GM19239 (cell line): ENCODE data around the gene PREX1.
"Not testable (repeated sequence)": the region's sequence is repeated elsewhere in the genome, so short reads cannot be mapped to it uniquely, and the experiment has no call there.

Source experiments
- DNase-seq: peaks from one replicate; pipeline ENCODE4 v3.0.0; 2011; ENCODE audit warnings: low spot score; ENCODE audit not compliant: insufficient read length
- FAIRE-seq: peaks from 2 replicates; lab custom pipeline; 2011; peaks lifted over from hg19 to GRCh38; lab: Jason Lieb, UNC

Gene PREX1

DNA sequence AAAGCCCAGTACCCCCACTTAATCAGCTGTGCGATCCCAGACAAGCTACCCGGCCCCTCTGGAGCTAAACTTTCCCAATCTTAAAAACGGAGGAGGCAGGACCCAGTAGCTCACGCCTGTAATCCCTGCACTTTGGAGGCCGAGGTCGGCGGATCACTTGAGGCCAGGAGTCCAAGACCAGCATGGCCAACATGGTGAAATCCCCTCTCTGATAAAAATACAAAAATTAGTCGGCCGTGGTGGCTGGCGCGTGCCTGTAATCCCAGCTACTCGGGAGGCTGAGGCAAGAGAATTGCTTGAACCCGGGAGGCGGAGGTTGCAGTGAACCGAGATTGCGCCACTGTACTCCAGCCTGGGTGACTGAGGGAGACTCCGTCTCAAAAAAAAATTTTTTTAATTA lies 1.3 kb downstream of the PREX1 start:
- FAIRE-seq, result peak; percentile 14
- not testable (repeated sequence) for DNase-seq

DNA sequence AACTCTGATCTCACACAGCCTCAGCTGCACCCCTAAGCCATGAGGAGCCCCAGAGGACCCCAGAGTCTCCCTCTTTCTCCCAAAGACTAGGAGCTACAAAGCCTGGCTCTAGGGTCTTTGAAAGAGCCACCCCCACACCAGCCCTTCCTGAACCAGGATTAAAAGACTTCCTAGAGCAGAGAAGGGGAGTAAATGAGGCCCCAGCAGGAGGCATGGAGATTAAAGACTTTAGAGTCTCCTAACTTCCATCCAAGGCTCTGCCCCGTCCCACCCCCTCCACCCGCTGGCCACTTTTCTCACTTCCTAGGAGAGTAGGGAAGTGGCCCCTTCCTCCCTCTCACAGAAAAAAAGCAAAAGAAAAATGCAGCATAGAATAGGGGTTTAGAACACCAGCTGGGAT lies 1.7 kb downstream of the PREX1 start:
- DNase-seq (no peak), FAIRE-seq (peak; percentile 31)

DNA sequence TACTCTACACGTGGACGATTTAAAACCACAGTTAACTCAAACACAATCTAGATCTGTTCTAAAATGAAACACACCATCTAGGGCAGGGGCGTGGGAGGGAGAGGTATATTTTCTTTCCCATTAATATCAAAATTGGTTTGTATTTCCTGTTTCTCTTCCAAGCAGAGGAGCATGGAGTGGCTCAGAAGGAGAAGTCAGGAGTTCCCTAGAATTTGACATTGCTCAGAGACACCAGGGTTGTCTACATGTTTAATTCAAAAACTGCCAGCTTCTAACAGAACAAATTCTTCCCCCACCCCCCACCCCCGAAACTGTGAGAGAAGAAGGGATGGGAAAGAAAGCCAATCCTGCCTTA lies 2.3 kb downstream of the PREX1 start:
- FAIRE-seq, result no peak
- DNase-seq, result no peak

DNA sequence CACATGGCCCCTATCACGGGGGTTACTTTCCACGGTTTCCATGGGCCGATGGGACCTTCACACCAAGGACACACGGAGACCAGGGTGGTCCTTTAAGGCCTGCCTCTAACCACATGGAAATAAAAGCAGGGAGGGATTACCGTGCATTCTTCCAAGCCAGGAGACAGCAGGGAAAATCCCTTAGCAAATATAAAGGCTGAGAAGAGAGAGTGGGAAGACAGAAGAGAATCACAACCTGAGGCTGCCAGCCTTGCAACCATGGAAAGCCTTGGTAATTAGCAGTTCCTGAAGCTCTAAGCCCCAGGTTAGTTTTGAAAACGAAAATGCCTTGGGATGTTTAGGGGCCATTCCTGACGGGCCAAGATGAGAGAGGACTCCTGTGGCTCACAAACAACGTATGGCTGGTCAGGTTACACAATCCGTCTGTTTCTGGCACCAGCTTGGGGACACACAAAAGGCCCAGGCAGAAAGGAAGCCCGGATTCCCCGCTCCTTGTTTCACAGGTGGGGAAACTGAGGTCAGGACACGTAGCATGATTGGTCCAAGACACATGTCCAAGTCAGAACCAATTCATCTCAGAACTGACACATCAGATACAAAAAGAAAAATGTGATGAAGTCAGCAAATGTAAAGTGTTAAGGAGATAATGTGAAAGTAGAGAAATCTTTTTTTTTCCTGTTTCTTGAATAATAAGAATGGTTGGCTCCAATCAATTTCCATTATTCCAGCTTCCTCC lies 2.8 kb downstream of the PREX1 start:
- FAIRE-seq, result peak; percentile 78
- DNase-seq, result no peak

DNA sequence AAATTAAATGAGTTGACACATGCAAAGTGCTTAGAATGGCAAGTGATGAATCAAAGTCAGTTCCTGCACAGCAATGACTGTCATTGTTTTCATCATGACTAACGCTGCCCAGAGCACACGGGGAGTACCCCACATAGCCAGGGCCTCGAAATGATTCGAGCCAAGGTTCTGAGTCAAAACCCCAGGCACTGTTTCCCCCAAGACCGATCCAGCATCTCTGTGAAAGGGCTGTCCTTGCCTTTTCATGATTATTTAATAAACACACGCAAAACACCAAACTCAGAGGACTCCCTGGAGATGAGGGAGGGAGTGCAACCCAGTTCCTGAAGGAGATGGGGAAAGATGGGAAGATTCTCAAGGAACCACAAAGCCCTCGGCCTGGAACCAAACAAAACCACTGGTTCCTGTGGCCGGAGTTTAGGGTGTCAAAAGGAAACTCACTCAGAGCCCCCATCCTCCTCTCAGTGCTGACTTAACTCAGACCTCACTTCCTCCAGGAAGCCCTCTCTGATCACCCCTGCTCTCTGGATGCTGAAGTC lies 3.8 kb downstream of the PREX1 start:
- FAIRE-seq (peak; percentile 40), DNase-seq (no peak)

DNA sequence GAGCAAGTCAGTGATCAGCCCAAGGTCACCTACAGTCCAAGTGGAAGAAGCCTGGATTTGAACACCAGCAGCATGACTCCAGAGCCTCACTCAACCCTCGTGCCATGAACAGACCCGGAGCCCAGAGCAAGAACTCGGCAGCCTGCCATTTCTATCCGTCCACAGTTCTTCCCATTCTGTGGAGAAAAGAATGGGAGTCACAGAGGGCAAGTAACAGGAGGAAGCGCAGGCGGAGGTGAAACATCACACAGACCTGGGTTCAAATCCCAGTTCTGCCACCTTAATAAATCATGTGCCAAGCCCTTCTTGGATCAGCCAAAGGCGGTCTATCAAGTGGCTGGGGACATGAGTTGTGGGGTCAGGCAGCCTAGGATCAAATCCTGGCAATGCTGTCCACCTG lies 4.3 kb downstream of the PREX1 start:
- FAIRE-seq (no peak), DNase-seq (no peak)

DNA sequence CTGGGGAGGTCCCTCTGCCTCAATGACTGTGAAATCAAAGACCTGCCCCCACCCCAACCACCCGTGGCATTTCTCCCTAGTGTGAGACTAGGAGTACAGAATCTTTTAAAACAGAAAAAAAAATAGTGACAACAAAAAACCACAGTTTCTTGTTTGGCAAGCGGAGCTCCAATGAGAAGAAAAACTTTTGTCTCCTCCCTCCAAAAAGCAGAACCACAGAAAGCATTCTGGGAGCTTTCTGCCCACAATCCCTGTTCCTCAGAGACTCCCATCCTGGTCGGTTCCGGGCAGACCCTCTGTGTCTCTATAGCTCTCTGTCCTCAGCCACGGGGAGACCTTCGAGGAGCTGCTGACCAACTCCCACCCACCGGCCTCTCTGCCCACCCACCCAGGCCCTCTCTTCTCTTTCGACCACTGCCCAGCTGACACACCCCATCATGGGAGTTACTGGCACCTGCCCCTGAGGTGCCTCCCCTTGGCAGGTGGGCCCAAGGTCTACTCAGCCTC lies 4.9 kb downstream of the PREX1 start:
- DNase-seq (no peak), FAIRE-seq (peak; percentile 40)

DNA sequence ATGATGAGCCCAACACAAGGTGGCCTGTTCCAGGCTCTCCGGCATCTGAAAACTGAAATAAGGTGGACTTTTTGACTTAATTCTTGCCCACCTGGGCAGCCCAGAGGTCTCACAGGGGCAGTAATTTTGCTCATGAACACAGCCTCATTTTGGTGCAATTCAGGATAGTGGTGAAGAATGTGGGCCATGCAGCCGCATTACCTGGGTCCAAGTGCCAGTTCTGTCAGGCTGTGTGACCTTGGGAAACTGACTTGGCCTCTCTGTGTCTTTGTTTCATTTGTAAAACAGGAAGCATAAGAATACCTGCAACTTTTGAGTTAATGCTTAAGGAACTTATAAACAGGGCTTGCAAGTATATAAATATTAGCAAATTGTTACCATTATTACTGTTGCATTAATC lies 5.6 kb downstream of the PREX1 start:
- FAIRE-seq, result no peak
- no peak for DNase-seq

DNA sequence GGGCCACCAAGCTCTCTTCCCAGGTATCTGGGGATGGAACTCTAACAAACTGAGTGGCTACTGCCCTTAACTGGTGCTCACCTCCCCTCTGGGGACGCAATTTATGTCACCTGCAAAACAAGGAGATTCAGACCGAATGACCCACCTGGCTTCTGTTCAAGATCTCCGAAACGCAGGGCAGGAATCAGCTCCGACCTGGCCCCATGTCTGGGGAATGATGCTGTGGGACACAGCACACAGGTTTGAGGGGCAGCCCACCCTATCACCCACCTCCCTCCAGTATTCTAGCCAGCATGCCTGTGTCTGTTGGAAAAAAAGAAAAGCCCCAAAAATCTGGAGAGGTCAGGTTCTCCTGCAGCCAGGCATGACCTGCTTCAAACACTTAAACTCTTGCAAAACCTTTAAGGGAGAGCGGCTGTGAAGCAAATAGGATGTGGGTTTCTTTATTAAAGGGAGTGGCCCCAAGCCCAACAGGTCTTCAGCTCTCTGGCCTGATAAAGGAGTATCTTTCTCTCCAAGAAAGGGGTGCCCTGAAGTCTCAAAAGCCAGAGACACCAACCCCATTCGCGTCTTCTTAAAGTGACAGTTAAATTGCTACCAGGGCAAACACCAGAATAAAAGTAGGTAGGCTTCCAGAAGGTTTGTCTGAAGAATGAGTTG lies 6.4 kb downstream of the PREX1 start:
- DNase-seq, result no peak
- peak; percentile 49 for FAIRE-seq

DNA sequence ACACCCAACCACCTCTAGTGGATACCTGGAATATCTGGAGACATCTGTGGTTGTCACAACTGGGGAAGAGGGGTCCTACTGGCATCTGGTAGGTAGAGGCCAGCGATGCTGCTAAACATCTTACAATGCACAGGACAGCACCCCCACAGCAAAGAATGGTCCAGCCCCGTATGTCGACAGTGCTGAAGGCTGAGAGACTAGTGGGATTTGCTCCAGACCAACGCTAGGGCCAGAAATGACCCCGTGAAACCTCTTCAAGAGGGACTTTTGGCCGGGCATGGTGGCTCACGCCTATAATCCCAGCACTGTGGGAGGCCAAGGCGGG lies 7.2 kb downstream of the PREX1 start:
- FAIRE-seq (no peak), DNase-seq (no peak)

DNA sequence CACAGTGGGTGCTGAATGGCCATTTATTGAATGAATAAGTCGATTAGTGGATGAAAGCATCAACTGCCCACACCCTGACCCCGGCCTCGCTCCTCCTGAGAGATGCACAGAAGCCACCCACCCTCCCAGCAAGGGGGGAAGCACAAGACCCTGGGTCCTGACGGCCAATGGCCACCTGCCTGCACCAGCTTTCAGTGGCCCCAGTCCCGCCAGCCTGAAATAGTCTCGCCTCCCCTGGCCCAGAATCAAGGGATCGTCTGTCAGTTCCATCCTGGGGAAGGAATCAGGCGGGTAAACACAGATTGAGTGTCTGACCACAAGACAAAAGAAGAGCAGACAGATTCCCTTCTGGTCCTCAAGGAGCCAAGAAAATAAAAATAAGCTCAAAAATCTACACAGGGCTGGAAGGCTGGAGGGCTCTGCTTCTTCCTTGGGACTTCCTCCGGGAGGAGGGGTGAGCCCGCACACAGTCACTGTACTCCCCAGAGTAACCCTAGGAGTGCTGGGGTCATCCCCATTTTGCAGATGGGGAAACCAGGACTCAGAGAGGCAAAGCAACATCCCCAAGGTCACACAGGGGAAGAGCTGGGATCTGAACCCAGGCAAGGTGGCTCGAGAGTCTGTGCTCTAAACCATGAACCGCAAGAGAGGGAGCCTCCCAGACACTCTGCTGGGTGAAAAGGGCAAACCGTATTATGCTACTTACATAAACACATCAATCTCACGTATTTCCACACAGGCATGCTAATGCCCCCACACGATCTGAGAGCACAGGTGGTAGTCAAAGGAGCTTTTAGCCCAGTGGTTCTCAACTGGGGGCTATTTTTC lies 7.8 kb downstream of the PREX1 start:
- no peak for DNase-seq
- FAIRE-seq, result no peak

DNA sequence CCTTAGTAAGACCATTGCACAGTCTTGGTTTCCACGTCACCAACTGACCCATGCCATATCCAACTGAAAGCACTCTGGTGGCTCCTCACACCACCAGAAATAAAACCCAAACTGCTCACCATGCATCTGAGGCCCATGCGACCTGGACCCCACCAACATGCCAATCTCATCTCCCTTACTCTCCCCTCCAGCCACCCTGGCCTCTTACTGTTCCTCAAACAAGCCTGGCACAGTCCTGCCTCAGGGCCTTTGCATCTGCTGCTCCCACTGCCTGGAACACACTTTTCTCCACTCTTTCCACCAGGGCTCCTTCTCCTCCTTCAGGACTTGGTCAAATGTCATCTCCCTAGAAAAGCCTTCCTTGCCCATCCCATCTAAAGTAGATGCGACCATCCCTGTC lies 8.7 kb downstream of the PREX1 start:
- DNase-seq, result no peak
- no peak for FAIRE-seq

DNA sequence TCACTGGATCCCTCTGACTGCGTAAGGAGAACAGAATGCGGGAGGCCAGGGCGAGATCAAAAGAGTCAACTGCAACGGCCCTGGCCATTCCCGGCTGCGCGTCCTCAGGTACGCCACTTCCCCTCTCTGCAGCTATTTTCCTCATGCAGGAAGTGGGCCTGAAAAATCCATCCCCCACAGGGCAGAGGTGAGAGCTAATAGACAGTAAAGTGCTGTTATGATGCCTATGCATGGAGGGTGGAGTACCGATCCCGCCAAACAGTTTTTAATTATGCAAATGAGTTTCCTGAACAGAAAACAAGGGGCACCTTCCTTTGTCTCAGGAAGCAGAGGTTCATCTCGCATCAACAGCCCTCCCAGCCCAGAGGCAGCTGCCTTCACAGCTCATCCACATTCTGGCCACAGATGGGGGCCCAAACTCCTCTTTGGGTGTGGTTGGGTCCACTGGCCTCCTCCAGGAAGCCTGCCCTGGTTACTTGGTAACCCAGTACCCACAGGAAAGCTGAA lies 9.3 kb downstream of the PREX1 start:
- DNase-seq (peak; percentile 58), FAIRE-seq (peak; percentile 72)

DNA sequence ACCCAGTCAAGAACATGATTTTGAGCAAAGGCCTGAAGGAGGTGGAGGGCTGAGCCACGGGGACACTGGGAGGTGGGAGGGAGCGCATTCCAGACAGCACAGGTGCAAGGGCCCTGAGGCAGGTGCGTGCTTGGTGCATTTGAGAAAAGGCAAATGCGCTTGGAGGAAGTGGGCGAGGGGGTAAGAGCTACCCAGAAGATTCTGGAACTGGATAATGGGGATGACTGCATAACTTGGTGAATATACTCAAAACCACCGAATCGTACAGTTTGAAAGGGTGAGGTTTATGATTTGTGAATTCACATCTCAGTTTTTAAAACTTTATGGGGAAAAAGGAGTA lies 9.8 kb downstream of the PREX1 start:
- DNase-seq, result no peak
- FAIRE-seq, result no peak

DNA sequence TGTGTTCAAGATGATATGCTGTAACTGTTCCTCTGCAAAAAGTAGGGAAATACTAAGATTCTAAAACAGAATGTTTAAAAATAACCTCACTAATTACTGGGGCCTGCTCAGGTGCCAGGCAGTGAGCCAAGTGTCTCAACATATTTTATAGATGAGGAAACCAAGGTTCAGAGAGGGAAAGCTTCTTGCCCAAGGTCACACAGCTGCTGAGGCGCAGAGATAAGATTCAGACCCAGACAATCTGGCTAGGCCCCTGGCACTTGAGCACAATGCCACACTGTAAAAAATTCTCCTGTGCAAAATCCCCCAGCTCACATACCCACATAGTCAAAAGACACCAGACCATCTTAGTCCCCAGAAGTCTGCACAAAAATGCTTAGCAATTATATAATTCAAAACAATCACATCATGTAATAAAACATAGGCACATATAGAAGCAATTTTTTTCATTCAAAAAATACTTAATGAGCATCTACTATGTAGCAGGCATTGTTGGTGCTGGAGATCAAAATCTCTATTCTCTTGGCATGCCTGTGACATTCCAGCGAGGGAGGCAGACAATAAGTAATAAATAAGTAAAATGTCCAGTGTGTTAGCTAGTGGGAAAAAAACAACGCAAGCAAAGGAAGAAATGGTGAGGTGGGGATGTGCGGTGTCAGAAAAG lies 10.3 kb downstream of the PREX1 start:
- DNase-seq (no peak), FAIRE-seq (no peak)

DNA sequence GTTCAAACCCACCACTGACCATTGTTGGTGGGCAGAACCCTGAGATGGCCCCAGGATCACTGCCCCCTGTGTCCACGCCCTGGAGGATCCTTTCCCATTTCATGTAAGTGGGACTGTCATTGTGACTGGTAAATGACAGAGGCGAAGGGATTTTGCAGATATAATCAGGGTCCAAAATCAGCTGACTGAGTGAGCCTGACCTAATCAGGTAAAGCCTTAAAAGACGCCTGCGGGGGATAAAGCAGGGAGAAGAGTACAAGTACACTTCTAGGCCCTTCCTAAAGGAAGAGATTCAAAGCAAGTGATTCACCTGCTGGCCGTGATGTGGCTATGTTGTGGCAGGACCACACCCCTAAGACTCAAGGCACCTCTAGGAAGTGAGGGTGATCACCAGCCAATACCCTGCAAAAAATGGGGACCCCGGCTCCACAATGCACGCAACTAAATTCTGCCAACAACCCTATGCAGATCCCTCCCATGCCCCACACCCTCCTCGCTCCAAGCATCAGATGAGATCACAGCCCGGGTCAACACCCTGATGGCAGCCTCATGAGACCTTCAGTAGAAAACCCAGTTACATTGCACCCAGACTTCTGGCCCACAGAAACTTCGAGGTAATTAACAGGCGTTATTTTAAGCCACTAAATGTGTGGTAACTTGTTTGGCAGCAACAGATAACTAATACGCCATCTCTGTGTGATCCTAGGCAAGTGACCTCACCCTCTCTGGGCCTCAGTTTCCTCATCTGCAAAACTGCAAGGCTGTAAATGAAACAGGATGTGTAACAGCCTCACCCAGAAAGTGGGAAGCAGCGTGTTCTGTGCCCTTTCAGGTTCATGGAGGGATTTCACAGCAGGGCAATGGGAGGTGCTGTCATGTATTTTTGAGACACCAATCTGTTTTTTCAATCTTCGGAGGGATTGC lies 11.3 kb downstream of the PREX1 start:
- FAIRE-seq, result no peak
- DNase-seq, result no peak

DNA sequence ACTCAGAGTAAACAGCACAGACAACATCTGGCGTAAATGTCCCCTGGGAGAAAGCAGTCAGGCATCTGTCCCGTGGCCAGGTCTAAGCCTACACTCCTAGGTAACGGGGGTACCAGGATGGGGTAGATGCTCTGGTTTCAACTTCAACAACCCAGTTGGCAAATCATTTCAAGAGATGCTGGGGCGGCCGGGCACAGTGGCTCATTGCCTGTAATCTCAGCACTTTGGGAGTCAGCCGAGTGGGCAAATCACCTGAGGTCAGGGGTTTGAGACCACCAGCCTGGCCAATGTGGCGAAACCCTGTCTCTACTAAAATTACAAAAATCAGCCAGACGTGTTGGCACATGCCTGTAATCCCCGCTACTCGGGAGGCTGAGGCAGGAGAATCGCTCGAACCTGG lies 12.3 kb downstream of the PREX1 start:
- FAIRE-seq, result no peak

DNA sequence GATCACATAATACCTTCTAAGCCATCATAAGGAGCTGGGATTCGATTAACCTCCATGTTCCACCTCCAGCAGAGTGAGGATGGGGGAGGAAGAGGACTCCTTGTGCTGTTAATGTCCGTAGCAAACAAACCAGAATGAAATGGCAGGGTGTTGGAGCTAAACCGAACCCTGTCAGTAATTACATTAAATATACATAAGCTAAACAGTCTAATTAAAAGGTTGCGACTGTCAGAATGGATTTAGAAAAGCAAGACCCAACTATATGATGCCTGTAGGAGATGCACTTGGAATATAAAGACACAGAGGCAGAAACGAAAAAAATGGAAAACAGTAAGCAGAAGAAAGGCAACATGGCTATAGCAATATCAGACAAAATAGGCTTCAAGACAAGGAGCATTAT lies 13.2 kb downstream of the PREX1 start:
- no peak for FAIRE-seq
- DNase-seq, result no peak

More for the DNA sequence above, 12.3 kb downstream of the PREX1 start:
- DNase-seq, result no peak

DNA sequence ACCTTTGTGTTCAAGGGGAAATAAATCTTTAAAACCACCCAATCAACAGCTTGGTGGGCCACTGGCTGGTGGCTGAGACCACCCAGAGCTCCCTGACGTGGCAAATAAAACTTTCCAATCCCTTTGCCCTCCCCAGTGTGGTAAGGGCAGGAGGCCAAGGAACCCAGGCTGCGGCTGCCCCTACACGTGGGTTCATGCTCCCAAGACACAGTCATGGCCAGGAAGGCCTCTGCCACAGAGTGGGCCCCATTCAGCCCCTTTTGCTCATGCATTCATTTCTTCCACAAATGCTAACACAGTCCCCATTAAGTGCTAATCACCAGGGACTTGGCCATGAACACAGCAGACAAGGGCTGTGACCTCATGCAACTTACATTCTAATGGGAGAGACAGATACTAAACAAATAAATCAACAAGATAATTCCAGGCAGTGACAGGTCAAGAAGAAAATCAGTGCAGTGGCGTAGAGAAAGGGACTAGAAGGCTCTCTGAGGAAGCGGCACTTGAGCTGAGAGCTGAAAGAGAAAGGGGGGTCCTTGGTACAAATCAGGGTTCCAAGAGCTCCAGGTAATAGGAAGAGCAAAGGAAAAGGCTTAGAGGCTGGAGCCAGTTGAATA lies 13.8 kb downstream of the PREX1 start:
- DNase-seq (no peak), FAIRE-seq (no peak)
